Measurements from ENCODE around the gene PRRT1.

- TF ChIP-seq CTCF (IDR thresholded peaks at IDR 0.05) (no peak), EZH2phosphoT487 (IDR thresholded peaks at IDR 0.05) (no peak)
Observed at GRCh38 chr6:32129297-32130088, 22.2 kb downstream of the PRRT1 start.
